Stimulated activated CD8-positive, alpha-beta memory T cell treated with anti-CD3 and anti-CD28 coated beads, Interleukin-7, amount 100 ng/mL, for 4 hours (primary cell): ENCODE data around the gene MAP3K6.
"Not testable (repeated sequence)": the region's sequence is repeated elsewhere in the genome, so short reads cannot be mapped to it uniquely, and the experiment has no call there.

Source experiments
- DNase-seq, 2 donors: peaks; one replicate each; pipeline ENCODE4 v3.0.0-alpha.2; 2020; ENCODE audit warnings: low read depth in 2 of 2

MAP3K6 gene

DNA sequence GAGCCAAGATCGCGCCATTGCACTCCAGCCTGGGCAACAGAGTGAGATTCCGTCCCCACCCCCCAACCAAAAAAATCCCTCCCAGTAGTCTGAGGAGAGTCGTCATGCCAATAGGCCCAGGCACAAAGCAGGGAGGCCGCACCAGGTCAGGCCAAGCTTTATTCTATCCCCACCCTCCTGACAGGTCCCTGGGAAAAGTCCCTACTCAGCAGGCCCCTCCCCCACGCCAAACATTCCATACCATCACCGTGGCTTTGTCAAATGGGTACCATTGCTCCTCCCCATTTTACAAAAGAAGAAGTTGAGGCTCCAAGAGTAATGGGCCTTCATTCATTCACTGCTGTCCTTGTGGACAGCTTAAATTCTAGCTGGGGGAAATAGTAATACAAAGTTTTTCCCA lies 31.0 kb upstream of the MAP3K6 start:
- DNase-seq = no peak

DNA sequence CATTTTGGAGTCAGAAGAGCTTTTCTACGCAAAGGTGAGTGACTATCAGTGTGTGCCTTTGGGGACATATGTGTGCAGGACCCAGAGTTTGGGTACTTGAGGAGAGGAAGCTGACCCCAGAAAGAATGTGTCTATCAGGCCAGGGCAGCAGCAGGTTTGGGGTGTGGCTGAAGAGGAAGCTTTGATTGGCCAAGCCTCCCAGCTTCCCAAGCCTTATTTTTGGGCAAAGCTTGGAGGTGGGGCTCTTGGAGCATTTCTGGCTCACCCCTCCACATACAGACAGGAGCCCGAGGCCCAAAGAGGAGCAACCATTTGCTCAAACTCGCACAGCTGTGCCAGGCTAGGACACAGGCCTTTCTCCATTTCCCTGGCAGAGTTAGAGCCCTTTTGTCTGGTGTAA lies 30.3 kb upstream of the MAP3K6 start:
- no peak for DNase-seq

DNA sequence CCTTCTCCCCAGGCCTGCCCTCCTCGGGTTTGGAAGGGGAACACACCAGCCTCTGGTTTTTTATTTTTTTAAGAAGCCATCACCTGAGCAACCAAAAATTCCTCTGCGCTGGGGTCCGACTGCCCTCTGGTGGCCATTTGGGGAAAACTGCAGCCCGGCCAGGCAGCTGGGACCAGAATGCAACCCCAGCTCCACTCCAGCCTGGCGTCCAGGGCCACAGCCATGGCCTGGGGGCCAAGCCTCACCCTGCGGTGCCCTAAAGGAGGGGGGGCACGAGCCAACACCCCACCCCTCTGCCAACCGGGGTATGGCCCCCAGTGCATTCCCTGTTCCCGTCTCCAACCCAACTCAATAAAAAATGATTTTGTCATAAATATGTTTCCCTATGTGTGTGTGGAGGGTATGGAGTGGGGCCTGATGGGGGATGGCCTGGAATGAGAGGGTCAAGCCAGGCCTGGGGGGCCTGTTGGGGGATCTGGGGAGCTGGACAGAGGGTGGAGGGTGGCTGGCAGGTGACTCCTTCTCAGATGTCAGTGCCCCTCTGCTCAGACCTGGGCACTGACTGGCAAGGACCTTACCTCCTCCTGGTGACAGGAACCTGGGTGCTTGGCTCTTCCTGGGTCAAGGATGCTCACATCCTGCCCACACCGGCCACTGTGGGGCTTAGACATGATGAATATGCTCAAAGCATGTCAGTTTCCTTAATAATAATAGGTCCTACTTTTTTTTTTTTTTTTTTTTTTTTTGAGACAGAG lies 28.9 kb upstream of the MAP3K6 start:
- DNase-seq = peak; percentile 59 to 63

DNA sequence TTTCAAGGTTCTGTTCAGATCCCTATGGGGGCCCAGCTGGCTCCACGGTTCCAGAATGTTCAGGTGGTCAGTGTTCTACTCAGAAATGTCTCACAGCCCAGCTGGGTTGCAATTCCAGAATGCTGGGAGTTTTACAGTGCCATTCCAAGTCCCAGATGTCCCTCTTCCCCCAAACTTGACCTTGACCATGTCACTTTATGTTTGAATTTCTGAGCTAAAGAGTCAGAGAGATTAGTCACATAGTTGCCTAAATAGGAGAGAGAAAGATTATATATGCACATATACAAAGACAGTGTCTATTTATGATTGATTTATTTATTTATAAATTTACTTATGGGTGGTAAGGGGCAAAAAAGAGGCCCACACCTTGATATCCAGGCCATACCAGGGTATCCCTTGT lies 28.2 kb upstream of the MAP3K6 start:
- DNase-seq = no peak

DNA sequence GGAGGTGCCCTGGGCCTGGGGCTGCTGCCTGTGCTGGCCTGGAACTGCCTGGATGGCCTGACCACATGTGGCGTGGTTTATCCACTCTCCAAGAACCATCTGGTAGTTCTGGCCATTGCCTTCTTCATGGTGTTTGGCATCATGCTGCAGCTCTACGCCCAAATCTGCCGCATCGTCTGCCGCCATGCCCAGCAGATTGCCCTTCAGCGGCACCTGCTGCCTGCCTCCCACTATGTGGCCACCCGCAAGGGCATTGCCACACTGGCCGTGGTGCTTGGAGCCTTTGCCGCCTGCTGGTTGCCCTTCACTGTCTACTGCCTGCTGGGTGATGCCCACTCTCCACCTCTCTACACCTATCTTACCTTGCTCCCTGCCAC lies 27.5 kb upstream of the MAP3K6 start:
- DNase-seq = no peak

DNA sequence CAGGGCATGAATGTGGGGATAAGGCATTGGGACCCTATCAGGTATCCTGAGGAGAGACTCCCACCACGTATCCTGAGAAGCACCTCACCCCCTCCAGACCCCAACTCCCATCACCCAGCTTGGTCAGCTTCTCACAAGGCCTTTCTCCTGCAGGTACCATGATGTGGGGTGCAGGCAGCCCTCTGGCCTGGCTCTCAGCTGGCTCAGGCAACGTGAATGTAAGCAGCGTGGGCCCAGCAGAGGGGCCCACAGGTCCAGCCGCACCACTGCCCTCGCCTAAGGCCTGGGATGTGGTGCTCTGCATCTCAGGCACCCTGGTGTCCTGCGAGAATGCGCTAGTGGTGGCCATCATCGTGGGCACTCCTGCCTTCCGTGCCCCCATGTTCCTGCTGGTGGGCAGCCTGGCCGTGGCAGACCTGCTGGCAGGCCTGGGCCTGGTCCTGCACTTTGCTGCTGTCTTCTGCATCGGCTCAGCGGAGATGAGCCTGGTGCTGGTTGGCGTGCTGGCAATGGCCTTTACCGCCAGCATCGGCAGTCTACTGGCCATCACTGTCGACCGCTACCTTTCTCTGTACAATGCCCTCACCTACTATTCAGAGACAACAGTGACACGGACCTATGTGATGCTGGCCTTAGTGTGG lies 27.0 kb upstream of the MAP3K6 start:
- no peak for DNase-seq

DNA sequence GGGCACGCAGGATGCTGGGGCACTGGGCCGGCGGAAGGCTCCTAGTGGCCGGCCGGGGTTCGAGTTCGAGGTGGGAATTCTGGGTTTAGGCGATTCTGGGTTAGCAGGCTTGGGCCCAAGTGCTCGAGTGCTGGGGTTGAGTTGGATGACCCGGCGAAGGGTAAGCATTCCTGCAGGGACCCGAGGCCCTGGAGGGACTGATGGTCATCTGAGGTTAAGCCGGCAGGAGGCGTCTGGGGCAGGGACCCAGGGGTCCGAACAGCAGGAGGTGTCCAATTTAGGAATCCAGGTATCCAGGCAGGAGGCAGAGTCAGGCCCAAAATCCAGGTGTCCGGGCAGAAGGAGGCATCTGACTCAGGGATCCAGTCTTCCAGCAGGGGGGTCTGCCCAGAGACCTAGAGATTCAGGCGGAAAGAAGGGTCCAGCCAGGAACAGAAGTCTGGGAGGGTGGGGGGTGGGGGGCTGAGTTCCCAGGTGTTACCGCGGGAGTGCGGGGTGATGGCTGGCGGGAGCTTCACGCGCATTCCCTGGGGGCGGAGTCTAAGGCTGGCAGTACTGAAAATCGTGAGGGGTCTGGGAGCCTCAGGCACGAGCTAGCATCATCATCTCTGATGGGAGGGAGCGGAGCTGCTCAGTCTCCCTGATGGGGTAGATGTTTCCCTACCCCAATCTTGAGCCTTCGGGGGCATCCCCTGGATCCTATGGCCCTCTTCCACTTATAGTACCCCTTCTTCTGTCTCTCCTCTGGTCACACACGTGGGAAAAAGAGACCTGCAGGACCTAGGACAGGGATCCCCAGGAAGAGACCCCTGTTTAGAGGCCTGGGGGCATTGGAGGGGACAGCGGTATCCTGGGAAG lies 26.2 kb upstream of the MAP3K6 start:
- DNase-seq = no peak

DNA sequence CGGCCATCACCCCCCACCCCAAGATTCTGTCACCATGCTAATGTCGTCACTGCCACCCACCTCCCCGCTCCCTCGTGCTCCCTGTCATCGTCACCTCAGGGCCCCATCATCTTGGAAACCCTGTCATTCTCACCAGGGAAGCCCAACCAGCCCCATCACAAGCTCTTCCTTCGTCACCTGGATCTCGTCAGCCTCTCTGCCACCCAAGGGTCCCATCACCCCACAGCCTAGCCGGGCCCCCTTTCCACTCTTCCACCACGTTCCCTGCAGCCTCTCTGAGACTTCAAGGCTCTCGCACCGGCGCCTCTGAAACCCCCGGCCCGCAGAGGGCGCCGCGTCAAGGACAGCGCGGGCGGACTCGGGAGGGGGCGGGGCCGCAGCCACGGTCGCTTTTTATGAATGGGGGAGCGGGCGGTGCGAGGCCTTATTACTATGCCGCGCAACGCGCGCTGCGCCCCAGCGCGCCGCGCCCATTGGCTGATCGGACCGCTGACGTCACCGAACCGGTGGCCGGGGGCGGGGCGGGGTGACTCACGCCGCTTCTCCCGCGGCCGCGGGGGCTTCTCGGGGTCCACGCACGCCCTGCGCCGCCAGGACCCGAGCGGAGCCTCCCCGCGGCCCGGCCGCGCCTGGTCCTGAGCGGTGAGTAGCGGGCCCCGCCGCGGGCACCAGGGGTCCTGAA lies 25.5 kb upstream of the MAP3K6 start, which contains the start of gene GPR3:
GPR3 (plus strand) TSS at position 527 of the 682 bp plus-strand sequence. CDS start 1,177 bp downstream, outside the sequence.
- peak; percentile 85 to 89 for DNase-seq

DNA sequence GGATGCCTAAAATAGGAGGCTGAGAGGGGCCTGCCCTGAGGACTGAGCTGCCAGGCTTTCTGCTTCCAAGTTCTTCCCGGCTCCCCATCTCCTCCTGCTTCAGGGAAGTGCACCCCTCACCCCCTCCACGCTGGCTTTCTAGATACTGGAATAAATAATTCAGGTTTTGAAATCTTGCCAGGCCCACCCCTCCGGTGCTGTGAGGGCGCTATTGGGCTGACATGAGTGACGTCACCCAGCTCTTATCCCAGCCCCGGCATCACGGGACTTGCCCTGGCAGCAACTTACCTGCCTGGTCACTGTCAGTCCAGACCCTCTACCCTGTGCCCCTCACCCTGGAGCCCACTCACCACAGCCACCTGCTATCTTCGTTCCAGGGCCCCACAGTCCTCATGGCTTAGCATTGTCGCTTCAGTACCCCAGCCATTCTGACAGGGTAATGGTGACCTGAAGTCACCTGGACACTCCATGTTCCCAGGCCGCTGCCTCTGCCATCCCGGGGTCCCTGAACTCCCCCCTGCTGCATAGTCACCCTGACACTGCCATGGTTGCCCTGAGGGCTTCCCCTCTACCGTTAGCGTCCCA lies 24.8 kb upstream of the MAP3K6 start:
- no peak for DNase-seq

DNA sequence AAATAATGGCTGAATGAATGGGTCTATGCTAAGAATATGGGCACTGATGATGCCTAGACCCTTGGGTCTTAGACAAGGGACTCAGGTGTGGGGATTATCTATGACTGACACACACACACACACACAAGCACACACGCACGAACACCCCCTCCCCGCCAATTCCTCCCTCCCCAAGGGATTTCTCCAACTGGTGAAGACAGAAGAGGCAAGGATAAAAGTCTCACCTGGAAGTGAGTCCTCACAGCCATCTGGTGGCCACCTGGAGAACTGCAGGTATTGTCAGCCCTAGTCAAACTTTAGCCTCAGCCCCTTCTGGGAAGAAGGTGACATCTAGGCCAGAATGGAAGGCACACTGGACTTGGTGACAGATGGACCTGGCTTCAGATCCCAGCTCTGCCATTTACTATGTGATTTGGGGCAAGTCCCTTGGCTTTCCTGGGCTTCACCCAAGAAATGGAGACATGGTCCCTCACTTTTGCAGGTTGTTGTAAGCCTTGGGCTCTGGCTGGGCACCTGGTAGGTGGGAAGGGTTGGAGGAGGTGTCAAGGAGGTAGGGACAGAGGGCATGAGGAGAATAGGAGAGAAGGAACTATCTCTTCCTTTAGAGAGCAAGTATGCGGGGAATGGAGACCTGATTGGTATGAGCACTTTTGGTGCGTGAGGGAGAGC lies 21.7 kb upstream of the MAP3K6 start:
- peak; percentile 50 to 58 for DNase-seq

DNA sequence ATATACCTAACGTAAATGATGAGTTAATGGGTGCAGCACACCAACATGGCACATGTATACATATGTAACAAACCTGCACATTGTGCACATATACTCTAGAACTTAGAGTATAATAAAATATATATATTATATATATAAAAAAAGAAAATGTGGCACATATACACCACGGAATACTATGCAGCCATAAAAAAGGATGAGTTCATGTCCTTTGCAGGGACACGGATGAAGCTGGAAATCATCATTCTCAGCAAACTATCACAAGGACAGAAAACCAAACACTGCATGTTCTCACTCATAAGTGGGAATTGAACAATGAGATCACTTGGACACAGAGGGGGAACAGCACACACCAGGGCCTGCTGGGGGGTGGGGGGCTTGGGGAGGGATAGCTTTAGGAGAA lies 18.0 kb upstream of the MAP3K6 start:
- DNase-seq = not testable (repeated sequence)

DNA sequence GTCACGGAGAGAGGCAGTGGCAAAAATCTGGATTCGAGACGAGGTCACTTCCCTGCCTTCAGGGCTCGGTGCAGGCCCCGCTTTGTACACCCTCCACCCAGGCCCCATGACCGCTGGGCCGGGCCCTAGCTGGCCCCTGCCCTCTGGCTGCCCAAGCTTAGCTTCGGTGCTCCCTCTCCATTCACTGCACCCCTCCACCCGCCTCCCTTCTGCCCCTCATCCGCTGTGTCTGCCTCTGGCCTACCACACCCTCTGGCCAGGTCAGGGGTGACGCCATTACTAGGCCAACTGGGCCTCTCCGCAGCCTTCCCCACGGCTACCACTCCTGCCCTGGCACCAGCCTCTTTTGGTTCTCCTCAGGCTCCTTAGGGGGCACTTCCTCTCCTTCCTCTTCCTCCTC lies 16.9 kb upstream of the MAP3K6 start:
- no peak for DNase-seq

DNA sequence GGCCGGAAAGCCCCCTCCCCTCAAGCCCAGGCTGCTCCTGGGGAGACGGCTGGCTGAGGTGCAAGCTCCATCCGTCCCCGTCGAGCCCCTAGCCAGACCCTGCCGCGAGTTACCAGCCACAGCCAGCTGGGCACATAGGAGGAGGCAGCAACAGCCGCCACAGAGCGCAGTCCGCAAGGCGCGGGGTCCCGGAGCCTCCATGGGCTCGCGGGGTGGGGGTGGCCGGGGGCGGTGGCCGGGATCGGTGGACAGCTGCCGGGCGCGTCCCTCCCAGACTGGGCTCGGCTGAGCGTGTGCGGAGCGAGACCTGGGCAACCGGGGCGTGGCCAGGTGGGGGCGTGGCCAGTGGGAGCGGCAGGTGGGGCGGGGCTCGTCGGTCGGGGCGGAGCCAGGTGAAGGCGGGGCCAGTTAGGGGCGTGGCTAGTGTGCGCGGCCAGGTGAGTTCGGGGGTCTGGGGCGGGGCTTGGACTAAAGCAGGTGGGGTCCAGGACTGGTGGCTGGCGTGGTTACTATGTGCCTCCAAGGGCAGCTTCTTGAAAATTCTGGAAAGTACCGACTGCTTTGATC lies 16.4 kb upstream of the MAP3K6 start, which contains the start of gene CD164L2:
CD164L2 (minus strand) TSS at position 295 of the 567 bp plus-strand sequence; CDS start at position 201, 94 bp downstream.
- DNase-seq = no peak

DNA sequence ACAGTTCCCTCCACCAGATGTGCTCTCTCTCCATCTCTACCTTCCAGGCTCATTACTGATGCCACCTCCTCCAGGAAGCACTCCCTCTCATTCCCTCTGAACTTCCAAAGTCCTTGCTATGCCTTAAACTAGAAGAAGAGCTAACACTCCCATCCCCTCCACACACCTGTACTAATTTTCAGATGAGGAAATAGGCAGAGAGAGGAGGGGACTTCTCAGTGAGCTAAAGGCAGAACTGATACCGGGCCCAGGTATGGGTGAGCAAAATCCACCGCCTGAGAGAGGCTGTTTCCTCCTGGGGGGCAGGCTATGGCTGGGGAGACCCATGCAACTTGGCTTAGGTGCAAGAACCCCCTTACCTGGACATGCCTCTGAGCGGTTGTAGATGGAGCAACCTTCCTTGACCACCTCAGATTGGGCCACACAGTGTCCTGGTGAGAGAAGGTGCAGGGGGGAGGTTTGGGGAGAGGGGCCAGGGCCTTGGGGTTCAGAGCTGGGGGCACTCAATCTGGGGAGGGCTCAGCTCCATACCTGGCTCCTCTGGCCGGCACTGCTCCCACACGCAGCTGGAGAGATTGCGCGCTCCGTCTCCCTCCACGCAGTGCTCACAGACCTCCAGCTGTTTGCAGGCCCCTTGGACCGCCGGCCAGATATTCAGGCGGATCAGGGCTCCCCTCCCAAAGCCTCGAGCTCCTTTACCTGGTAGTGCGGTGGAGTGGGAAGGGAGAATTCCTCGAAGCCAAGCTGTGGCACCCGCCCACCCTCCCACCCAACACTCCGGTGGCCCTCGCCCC lies 15.4 kb upstream of the MAP3K6 start:
- DNase-seq = no peak

DNA sequence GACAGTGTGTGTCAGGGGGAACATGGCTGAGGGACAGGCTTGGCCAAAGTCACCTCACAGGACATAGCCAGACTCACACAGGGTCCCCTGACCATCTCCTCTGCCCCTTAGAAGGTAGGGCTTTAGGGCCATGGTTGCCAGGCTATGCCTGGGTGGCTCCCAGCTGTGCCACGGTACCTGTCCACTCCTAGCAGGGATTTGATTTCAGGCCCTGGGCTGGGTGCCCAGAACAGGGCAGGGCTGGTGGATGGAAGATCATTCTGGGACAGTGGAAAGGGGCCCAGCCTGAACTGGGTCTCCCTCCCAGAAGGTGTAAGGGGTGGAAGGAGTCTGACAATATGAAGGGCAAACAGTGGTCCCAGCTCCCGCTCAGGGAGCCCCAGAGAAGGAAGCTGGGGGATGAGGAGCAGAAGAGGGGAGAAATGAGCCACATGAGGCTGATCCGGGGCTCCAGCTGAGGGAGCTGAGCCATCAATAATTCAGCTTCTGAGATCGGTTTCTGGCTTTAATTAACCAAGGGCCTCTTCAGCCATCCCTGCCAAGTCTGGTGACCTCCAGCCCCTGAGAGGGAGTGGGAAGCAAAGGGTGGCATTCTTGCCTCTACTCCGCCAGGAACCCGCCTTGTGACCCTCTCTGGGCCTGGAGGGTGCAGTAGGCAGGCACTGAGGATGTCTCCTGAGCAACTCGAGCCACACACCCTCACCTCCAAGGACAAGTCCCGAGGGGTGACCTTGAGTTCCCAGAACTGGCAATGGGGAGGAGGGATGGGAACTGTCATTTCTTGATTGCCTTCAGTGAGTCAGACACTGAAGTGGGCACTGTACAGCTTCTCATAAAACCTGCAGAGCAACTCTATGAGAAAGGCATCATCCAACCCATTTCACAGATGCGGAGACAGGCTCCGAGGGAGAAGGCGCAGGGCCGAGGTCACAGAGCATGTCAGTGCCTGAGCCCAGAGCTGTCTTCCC lies 14.3 kb upstream of the MAP3K6 start:
- DNase-seq = no peak

DNA sequence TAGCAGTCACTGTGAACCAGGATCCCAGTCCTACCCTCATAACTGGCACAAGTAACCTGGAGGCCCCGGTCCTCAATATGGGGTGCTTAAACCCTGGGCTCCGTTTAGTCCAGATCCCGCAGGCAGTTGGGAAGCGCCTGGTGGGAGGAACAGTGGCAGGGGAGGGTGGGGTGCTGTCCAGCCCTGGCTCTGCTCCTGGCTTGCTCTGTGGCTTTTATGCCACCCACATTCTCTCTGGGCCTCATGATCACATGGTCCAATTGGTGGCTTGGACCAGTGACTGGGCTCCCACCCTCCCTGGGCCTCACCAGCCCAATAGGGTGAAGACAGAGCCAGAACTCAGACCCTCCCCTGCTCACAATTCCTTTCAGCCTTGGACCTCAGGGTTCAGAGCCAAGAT lies 13.5 kb upstream of the MAP3K6 start:
- DNase-seq = no peak

DNA sequence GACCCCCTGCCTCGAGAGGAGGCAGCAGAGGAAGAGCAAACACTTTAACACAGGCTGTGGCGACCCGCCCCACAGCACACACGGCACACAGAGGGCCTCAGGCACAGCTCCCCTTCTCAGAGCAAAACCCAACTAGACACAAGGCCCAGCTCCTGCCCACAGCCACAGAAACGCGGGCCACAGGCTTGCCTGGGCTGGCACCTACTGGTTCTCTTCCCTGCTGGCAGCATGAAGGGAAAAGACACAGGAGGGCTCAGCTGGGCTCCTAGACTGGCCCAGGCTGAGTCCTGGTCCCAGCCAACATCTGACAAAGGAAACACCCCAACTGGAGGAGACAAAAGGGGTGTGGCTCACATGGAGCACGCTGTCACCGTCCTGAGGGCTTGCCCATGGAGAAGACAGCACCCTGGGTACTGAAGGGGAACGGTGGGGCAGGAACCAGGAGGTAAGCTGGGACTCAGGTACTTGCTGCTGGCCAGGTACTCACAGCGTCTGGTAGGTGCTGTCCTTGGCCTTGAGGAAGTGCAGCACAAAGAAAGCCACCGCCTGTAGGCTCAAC lies 12.9 kb upstream of the MAP3K6 start:
- no peak for DNase-seq
